Ramos (cell line): ENCODE data around the gene NCAPG2.

Experiments
- in situ Hi-C: fragments of 300-500 bp; cut with MboI; formaldehyde crosslinking; loops from one replicate; pipeline ENCODE4 v1.14.3; 2022; ENCODE audit warnings: low sequenced_read_pairs; ENCODE audit not compliant: unreplicated experiment

NCAPG2 gene

DNA sequence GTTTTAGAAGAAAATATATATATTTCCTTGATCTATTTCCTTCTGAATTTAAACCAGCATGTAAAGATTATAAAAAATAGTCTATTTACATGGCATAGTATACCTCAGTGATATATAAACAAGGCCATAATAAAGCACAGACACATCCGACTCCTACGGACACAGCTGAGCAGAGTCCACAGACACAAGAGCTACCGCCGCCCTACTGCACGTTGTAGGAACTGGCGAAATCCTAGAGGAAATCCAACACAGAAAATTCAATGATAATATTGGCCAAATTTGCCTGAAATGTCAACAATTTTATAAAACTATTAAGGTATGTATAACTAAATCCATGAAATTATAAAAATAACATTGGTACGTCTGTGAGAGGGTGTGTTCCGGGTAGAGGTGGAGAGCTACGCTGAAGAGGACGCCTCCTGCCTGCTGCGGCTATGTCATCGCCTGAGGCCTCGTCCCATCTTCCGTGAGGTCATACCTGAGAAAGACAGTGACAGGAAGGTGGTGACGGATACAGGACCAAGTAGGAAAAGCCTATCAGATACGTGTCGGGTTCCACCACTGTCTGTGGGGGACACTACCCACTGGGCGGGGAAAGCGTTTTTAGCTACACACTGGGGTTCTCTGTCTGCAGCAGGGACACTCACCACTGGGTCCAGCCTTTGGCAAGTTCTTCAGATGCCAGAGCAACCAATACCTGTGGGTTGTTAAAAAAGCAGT is 29.3 kb upstream of the NCAPG2 start:
- in situ Hi-C loops: no loop called here

DNA sequence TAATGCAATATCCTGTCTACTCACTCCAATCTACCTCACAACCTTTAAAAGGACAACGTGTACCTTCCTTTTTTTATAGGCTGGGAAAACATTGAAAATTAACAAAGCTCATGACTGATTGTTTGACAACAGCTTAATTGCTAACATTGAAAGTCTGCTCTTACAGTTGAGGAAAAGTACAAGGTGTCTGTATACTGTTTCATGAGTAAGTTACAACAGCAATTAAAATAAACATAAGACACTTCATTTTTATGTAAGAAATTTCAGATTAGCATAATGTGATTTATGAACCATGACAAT is 28.6 kb upstream of the NCAPG2 start:
- in situ Hi-C loops: no loop called here

DNA sequence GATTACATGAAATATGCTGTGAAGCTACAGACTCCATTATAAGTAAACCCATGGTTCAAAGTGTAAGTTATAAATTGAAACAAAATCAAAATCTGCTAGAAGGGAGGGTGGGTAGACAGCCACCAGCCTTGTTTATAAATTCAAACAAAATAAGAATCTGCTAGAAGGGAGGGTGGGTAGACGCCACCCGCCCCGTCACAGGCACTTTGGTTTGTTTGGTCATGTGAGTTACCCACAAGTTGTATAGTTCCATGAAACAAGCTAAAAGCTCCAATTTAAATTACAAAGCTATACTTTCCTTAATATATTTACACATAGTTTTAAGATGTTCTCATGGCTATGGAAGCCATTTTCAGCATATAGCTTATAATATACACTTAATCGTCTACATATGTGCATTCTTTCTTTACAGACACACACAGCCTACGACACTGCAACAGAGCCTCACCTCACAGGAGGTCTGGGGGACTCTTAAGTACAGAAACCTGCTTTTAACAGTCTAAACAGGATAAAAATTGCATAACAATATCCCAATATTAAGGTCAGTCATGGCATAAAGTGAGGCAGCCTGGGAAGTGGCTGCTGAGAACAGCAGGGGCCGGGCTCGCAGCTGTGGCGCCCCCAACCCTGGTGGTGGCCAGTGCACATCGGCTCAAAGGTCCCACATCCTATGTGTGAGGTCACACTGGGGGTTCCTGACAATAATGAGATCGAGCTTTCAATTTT is 28.1 kb upstream of the NCAPG2 start:
- in situ Hi-C loops: no loop called here

GRCh38 chr7:158731761-158732160 is 27.2 kb upstream of the NCAPG2 start:
- in situ Hi-C loops: no loop called here

GRCh38 chr7:158730383-158731346 is 26.1 kb upstream of the NCAPG2 start:
- in situ Hi-C loops: no loop called here

DNA sequence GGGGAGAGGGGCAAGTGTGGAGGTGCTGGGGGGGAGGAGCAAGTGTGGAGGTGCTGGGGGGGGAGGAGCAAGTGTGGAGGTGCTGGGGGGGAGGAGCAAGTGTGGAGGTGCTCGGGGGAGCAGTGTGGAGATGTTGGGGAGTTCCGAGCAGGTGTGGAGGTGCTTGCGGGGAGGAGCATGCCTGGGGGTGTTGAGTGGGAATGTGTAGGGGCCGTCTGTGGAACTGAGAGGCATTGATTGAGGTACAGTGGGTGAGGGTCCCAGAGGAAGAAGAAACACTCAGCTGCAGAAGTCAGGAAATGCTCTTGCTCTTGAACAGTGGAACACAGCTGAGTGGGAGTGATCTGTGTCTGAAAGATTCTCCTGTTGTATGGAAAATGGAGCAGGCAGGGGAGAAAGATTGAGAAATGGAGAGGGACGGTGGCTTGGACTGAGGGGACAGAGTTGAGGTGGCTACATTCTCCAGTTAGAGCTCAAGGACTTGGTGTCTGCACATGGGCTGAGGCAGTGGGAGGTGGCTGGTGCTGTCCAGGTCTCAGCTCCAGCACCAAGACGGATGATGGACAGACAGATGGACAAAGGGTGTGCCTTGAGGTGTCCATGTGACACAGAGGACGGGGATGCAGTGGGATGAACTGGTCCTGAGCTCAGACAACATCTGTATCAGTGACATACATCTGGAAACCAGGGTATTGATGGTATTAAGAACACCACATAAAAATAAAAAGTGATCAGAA is 25.2 kb upstream of the NCAPG2 start:
- in situ Hi-C loops: no loop called here

- in situ Hi-C loops: no loop called here
These were observed 24.5 kb upstream of the NCAPG2 start for GRCh38 chr7:158728911-158729645.

GRCh38 chr7:158727690-158728089 is 23.1 kb upstream of the NCAPG2 start:
- in situ Hi-C loops: no loop called here

DNA sequence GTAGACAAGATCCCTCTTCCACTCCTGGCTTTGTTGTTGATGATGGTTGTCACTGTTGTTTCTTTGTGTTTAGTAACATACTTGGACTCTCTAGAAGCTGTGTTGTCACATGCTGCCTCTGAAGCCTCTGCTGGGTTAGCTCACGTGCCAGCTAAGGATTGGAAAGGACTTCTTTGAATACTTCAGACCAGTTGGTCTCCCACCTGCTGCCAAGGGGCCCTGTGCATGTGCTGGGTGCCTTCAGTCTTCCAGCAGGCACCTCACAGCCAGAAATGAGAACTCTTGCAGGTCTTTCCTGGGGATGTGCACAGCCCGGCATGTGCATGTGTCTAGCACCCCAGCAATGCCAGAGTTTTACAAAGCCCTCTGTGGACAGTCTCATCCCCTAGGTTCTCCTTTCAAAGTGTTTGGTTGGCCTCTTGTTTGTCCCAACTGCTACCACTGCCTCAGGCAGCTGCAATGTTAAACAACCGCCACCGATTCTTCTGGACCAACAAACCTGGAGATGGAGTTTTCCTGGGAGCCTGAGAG is 21.7 kb upstream of the NCAPG2 start:
- in situ Hi-C loops: no loop called here

- in situ Hi-C loops: no loop called here
These were observed 20.8 kb upstream of the NCAPG2 start for GRCh38 chr7:158725506-158725800.

DNA sequence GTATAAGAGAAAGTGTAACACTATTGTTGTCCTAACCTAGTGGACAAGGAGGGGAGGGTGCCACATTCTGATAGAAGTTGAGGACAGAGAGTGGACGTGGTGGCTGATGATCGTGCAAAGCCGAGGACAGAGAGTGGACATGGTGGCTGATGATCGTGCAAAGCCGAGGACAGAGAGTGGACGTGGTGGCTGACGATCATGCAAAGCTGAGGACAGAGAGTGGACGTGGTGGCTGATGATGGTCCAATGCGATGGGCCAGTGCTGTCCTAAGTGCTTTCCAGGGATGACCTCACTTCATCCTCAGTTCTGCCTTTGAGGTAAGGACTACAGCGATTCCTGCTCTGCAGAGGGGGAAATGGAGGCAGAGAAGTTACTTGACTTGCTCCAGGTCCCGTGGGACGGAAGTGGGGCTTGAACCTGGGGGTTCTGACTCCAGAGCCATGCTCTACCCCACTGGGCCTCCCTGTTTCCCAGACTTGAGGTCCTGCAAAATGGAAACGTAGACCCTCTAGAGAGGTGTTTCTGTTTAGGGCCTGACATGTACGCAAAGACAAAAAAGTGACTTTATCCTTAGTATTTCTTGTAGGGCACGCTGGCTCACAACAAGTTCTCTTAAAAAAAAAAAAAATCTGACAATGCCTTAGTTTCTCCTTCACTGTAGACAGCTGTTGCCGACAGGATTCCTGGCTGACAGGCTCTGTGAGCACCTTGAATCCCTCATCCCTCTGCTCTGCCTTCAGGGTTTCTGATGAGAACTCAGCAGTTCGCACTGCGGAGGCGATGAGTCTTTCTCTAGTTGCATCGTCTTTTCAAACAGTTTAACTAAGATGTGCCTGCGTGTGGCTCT is 20.3 kb upstream of the NCAPG2 start:
- in situ Hi-C loops: no loop called here

DNA sequence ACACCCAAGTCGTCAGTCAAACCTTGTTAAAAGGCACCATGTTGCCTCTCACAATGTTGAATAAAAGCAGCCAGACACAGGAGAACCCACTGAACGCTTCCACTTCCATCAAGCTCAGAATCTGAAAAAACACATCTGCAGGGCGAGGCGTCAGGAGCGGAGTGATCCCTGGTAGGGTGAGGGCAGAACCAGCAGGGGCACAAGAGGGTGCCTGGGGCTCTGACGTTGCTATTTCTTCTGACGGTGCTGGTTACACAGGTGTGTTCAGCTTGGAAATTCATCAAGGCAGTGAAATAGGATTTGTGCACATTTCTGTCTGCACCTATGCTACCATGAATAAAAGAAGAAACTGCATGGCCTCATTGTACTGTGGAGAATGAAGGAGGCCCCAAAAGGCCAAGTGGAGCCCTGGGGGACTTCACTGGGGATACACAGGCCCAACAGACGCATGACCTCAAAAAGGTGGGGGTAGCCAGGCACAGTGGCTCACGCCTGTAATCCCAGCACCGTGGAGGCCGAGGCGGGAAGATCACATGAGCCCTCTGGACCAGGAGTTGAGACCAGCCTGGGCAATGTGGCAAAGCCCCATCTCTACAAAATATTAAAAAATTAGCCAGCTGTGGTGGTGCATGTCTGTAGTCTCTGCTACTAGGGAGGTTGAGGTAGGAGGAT is 19.2 kb upstream of the NCAPG2 start:
- in situ Hi-C loops: no loop called here

- in situ Hi-C loops: no loop called here
These were observed 18.7 kb upstream of the NCAPG2 start for GRCh38 chr7:158723266-158723665.

- in situ Hi-C loops: no loop called here
These were observed 18.1 kb upstream of the NCAPG2 start for GRCh38 chr7:158722574-158723237.

DNA sequence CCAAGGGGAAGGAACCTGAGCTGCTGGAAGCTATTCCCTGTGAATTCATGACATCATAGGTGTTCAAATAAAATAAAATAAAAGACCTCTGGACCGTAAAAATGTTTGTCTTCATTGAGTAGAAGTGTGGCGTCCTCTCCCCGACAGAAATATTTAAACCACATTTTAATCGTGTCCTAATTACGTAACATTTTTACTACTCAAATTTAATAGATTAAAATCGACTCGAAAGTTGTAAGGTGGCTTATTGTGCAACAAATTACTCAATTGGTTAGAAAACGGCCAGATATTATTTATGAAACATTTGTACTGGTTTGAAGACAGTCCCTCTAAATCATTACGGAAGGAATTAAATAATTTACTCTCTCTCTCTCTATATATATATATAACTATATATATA is 15.5 kb upstream of the NCAPG2 start:
- in situ Hi-C loops: no loop called here

DNA sequence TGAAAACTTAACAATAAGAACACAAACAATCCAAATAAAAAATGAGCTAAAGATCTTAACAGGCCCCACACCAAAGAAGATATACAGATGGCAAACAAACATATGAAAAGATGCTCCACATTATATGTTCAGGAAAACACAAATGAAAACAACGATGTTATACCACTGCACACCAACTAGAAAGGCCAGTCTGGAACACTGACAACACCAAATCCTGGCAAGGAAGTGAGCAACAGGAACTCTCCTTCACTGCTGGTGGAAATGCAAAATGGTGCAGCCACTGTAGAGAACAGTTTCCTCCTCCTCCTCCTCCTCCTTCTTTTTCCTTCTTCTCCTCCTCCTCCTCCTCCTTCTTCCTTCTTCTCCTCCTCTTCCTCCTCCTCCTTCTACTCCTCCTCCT is 12.2 kb upstream of the NCAPG2 start:
- in situ Hi-C loops: no loop called here

DNA sequence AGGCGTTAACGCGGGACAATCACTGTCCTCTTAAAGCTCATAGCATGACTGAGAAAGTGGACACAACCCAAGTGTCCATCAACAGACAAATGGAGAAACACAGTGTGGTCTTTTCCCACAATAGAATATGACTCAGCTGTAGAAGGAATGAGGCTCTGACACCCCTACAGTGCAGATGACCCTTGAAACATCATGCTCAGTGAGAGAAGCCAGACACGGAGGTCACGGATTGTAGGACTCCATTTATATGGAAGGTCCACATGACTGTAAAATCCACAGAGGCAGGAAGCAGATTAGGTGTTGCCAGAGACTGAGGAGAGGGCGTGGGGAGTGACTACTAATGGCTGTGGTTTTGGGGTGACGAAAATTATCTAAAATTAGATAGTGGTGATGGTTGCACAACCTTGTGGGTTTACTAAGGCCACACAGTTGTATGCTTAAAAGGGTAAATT is 6.1 kb upstream of the NCAPG2 start:
- in situ Hi-C loops: no loop called here

- in situ Hi-C loops: no loop called here
These were observed 3.0 kb upstream of the NCAPG2 start for GRCh38 chr7:158707610-158708009.
